Measurements from ENCODE around the gene SERPINA10. TPM values are rescaled to one million over a fixed set of nuclear protein-coding genes. Genes with fewer than 3 reads are reported as not detected.

The SERPINA10 gene
- total and polyA plus RNA-seq, 2 of the 13 experiments (the other 11 are each of a cell fraction or from before 2014, with no cell fraction given), result 20.1 to 20.2 TPM

GRCh38 chr14:94322648-94323570, 29.8 kb upstream of the SERPINA10 start, which contains the start of gene SERPINA6 (continued):
- TF ChIP-seq KDM5B (CRISPR knock-in tag; IDR thresholded peaks at IDR 0.05; ENCODE audit: borderline replicate concordance) (peak; percentile 77; the same call in 1 of the 2 replicates), ZNF891 (CRISPR knock-in tag; IDR thresholded peaks at IDR 0.05) (peak; percentile 74; the same call in 1 of the 2 replicates), GPN1 (CRISPR knock-in tag; IDR thresholded peaks at IDR 0.05; ENCODE audit: borderline replicate concordance) (no peak), CCDC6 (CRISPR knock-in tag; IDR thresholded peaks at IDR 0.05) (0 out of 2 replicates have a peak, but pooled peaks have one; percentile 18), SP1 (IDR thresholded peaks at IDR 0.05) (no peak), SP1 (CRISPR knock-in tag; IDR thresholded peaks at IDR 0.05) (no peak; the same call in 1 of the 2 replicates), MAZ (IDR thresholded peaks at IDR 0.05; ENCODE audit: borderline replicate concordance, low read depth, low read length) (no peak), MAZ (CRISPR knock-in tag; IDR thresholded peaks at IDR 0.05; ENCODE audit: low read depth) (0 out of 2 replicates have a peak, but pooled peaks have one; percentile 71), ZSCAN21 (CRISPR knock-in tag; IDR thresholded peaks at IDR 0.05; ENCODE audit: borderline replicate concordance) (peak; percentile 65; the same call in 1 of the 2 replicates), KDM4B (CRISPR knock-in tag; IDR thresholded peaks at IDR 0.05) (no peak), ZNF580 (CRISPR knock-in tag; IDR thresholded peaks at IDR 0.05; ENCODE audit: borderline replicate concordance, low read depth) (peak; percentile 91), MIXL1 (CRISPR knock-in tag; IDR thresholded peaks at IDR 0.05) (peak; percentile 54), GLI4 (CRISPR knock-in tag; IDR thresholded peaks at IDR 0.05; ENCODE audit: borderline replicate concordance) (no peak), ZNF432 (CRISPR knock-in tag; IDR thresholded peaks at IDR 0.05; ENCODE audit: borderline replicate concordance) (no peak), HOXD1 (CRISPR knock-in tag; IDR thresholded peaks at IDR 0.05) (no peak), ZFX (CRISPR knock-in tag; IDR thresholded peaks at IDR 0.05; ENCODE audit: low read depth) (no peak; the same call in 1 of the 2 replicates), ZBTB34 (CRISPR knock-in tag; IDR thresholded peaks at IDR 0.05) (peak; percentile 33; the same call in 1 of the 2 replicates), HOMEZ (CRISPR knock-in tag; IDR thresholded peaks at IDR 0.05; ENCODE audit: low read depth) (peak; percentile 46; the same call in 1 of the 2 replicates), TCF7 (IDR thresholded peaks at IDR 0.05; ENCODE audit: low read depth) (no peak), MAFG (CRISPR knock-in tag; IDR thresholded peaks at IDR 0.05) (no peak), GMEB1 (CRISPR knock-in tag; IDR thresholded peaks at IDR 0.05; ENCODE audit: borderline replicate concordance) (no peak), ZNF101 (CRISPR knock-in tag; IDR thresholded peaks at IDR 0.05; ENCODE audit: borderline replicate concordance, low read depth) (no peak), HMG20B (CRISPR knock-in tag; conservative IDR thresholded peaks at IDR 0.05) (0 out of 2 replicates have a peak, but pooled peaks have one; percentile 27), ZNF614 (CRISPR knock-in tag; IDR thresholded peaks at IDR 0.05; ENCODE audit: borderline replicate concordance) (peak; percentile 39; the same call in 1 of the 2 replicates), HCFC1 (IDR thresholded peaks at IDR 0.05; ENCODE audit: low read depth, low read length) (no peak), ZNF317 (CRISPR knock-in tag; IDR thresholded peaks at IDR 0.05) (no peak)

Measured in HepG2 (cell line).